Renal pelvis (tissue), 4 donors: Measurements from ENCODE around the gene PAN2. TPM values are rescaled to one million over a fixed set of nuclear protein-coding genes. Genes with fewer than 3 reads are reported as not detected.
"Not testable (repeated sequence)": the region's sequence is repeated elsewhere in the genome, so short reads cannot be mapped to it uniquely, and the experiment has no call there.

Source experiments
- DNase-seq: peaks from one replicate; pipeline ENCODE4 v3.0.0-alpha.2; 2013
- polyA plus RNA-seq, 3 donors: library from polyadenylated mRNA; unstranded; fragments of 120-200 nt; gene quantifications; one replicate each; pipeline ENCODE4 v1.2.1, GENCODE V29; 2013; ENCODE audit not compliant: insufficient read length in 3 of 3

The PAN2 gene
- polyA plus RNA-seq, 3 donors = 82.4 to 140 (median 98.9) TPM

GRCh38 chr12:56317675-56318074 is 16.1 kb downstream of the PAN2 start:
- no peak for DNase-seq

- DNase-seq = peak; percentile 97
Observed at GRCh38 chr12:56315622-56316473, 18.0 kb downstream of the PAN2 start, which contains the start of gene CNPY2. CNPY2 (minus strand) TSS chr12:56315988; CDS start chr12:56315217, 771 bp downstream.

GRCh38 chr12:56315249-56315621 is 18.6 kb downstream of the PAN2 start:
- peak; percentile 26 for DNase-seq

- no peak for DNase-seq
Observed at GRCh38 chr12:56311003-56311402, 22.8 kb downstream of the PAN2 start.

GRCh38 chr12:56308714-56309113 is 25.1 kb downstream of the PAN2 start:
- DNase-seq = no peak

GRCh38 chr12:56307221-56307965 is 26.4 kb downstream of the PAN2 start:
- DNase-seq = no peak

- DNase-seq = no peak
Observed at GRCh38 chr12:56304872-56305590, 28.8 kb downstream of the PAN2 start.

- no peak for DNase-seq
Observed at GRCh38 chr12:56304276-56304675, 29.5 kb downstream of the PAN2 start.

GRCh38 chr12:56300644-56301464 is 32.9 kb downstream of the PAN2 start:
- no peak for DNase-seq

- DNase-seq = peak; percentile 98
Observed at GRCh38 chr12:56299853-56300643, 33.8 kb downstream of the PAN2 start, which contains the start of gene CS. CS (minus strand) TSS chr12:56300330; CDS start chr12:56300201, 129 bp downstream.

GRCh38 chr12:56299308-56299852 is 34.4 kb downstream of the PAN2 start:
- DNase-seq = peak; percentile 16

- DNase-seq = no peak
Observed at GRCh38 chr12:56298828-56299227, 35.0 kb downstream of the PAN2 start.

- DNase-seq = no peak
Observed at GRCh38 chr12:56297400-56297799, 36.4 kb downstream of the PAN2 start.

GRCh38 chr12:56296295-56296694 is 37.5 kb downstream of the PAN2 start:
- DNase-seq = no peak

GRCh38 chr12:56293795-56294194 is 40.0 kb downstream of the PAN2 start:
- no peak for DNase-seq

- DNase-seq = no peak
Observed at GRCh38 chr12:56288705-56289387, 45.0 kb downstream of the PAN2 start.

- no peak for DNase-seq
Observed at GRCh38 chr12:56286044-56286830, 47.6 kb downstream of the PAN2 start.

- not testable (repeated sequence) for DNase-seq
Observed at GRCh38 chr12:56284263-56284662, 49.5 kb downstream of the PAN2 start.

GRCh38 chr12:56282579-56282978 is 51.2 kb downstream of the PAN2 start:
- DNase-seq = no peak
